AG04450 (cell line): ENCODE data around the gene OR1E2. TPM values are rescaled to one million over a fixed set of nuclear protein-coding genes. Genes with fewer than 3 reads are reported as not detected.
"Not testable (repeated sequence)": the region's sequence is repeated elsewhere in the genome, so short reads cannot be mapped to it uniquely, and the experiment has no call there.

Experiments used
- CTCF ChIA-PET: fragments of 300-600, 350-600 bp; formaldehyde crosslinking; extraction: SDS; loops from one replicate; lab custom pipeline; 2022; ENCODE audit warnings: antibody characterized with exemption, inconsistent platforms; lab: Charles Lee
- POLR2A ChIA-PET: fragments of 350-600 bp; formaldehyde crosslinking; extraction: SDS; loops from one replicate; lab custom pipeline; 2021; ENCODE audit warnings: antibody characterized with exemption, inconsistent platforms; lab: Yijun Ruan, JAX
- DNase-seq: peaks from one replicate; pipeline ENCODE4 v3.0.0-alpha.2; 2011; ENCODE audit warnings: low read depth, low spot score
- H3K27ac ChIP-seq: one replicate; pipeline ENCODE4 v1.5.1; 2012; ENCODE audit warnings: low read depth, low read length, control low read depth
- H3K27me3 ChIP-seq: one replicate; pipeline ENCODE4 v1.6.0; 2012; ENCODE audit warnings: low read length; ENCODE audit not compliant: control insufficient read depth, insufficient read depth
- H3K4me3 ChIP-seq: 2 replicates; pipeline ENCODE4 v1.5.1; 2011; ENCODE audit warnings: mild to moderate bottlenecking, low read depth, low read length, control low read depth
- H3K9me3 ChIP-seq: 2 replicates; pipeline ENCODE4 v1.5.1; 2012; ENCODE audit warnings: low read length; ENCODE audit not compliant: control insufficient read depth, insufficient read depth
- polyA plus RNA-seq: library from polyadenylated mRNA; depleted of rRNA; stranded (reverse); fragments of >200 nt; gene quantifications from 2 replicates; pipeline ENCODE4 v1.2.3, GENCODE V29; 2011
- TF ChIP-seq, protein P1 (sequence below): IDR thresholded peaks from 2 replicates; pipeline ENCODE4 v1.5.1; 2011; ENCODE audit warnings: low read depth, low read length, control low read depth, inconsistent platforms

OR1E2 gene
- polyA plus RNA-seq, 1 experiment: not detected

DNA sequence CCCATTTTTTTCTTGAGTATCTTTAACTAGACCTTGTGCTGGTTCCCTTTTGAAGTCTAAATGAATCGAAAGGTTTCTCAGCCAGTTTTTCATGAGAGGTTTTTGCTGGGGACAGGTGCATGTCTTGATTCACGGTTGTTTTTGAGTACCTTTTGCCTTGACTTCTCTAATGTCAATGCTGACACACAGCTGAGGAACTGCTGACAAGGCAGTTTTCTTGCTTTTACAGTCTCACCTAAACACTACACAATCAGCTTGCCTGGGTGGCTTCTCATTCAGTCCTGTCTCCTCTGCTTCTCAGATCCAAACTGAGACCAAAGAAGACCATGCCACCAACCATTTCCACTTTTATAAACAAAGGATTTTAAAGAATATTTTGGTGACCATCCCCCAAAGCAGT, 15.4 kb downstream of the OR1E2 start:
- ChIA-PET CTCF (no interaction called here), POLR2A (no interaction called here)
- peaks cover 8% of the 10 kb centered on the region for H3K9me3 ChIP-seq
- no peak overlapping the region for H3K4me3 ChIP-seq
- TF ChIP-seq, protein P1, sequence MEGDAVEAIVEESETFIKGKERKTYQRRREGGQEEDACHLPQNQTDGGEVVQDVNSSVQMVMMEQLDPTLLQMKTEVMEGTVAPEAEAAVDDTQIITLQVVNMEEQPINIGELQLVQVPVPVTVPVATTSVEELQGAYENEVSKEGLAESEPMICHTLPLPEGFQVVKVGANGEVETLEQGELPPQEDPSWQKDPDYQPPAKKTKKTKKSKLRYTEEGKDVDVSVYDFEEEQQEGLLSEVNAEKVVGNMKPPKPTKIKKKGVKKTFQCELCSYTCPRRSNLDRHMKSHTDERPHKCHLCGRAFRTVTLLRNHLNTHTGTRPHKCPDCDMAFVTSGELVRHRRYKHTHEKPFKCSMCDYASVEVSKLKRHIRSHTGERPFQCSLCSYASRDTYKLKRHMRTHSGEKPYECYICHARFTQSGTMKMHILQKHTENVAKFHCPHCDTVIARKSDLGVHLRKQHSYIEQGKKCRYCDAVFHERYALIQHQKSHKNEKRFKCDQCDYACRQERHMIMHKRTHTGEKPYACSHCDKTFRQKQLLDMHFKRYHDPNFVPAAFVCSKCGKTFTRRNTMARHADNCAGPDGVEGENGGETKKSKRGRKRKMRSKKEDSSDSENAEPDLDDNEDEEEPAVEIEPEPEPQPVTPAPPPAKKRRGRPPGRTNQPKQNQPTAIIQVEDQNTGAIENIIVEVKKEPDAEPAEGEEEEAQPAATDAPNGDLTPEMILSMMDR: no peak
- no peaks in the 10 kb centered on the region for H3K27me3 ChIP-seq
- DNase-seq: no peak
- no peak overlapping the region for H3K27ac ChIP-seq

DNA sequence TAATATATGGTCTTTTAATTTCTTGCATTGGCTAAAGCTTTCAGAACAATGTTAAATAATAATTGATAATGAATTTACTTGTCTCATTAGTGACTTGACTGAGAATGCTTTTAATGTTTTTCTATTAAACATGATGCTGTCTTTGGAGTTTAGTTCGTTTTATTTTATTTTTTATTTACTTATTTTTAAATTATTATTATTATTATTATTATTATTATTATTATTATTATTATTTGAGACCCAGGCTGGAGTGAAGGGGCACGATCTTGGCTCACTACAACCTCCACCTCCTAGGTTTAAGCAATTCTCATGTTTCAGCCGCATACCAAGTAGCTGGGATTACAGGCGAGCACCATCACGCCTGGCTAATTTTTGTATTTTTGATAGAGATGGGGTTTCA, 18.0 kb downstream of the OR1E2 start:
- H3K4me3 ChIP-seq: no peak overlapping the region
- CTCF ChIA-PET: no interaction called here
- H3K9me3 ChIP-seq: peaks cover 5% of the 10 kb centered on the region
- no peak overlapping the region for H3K27ac ChIP-seq
- POLR2A ChIA-PET: no interaction called here
- TF ChIP-seq, protein P1: no peak
- no peak for DNase-seq
- no peaks in the 10 kb centered on the region for H3K27me3 ChIP-seq

DNA sequence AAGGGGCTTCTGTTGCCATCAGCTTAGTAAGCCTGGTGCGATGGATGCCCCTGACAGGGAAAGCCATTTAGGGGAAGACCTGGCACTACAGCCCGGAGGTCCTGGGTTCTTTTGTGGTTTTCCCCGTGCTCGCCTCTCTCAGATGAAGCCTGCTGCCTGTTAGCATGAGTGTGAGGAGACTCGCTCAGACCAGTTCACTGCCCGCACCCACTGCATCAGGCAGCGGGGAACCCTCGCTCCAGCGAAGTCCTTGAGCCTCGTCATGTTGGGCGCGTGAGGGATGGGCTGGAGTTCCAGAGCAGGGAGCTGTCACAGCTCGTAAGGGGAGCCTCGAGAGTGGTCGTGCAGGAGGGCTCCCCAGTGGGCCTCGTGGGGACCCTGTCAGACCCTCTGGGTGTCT, 21.4 kb downstream of the OR1E2 start:
- H3K27ac ChIP-seq, H3K9me3 ChIP-seq, CTCF ChIA-PET, H3K4me3 ChIP-seq, POLR2A ChIA-PET, DNase-seq, H3K27me3 ChIP-seq: not testable (repeated sequence)

DNA sequence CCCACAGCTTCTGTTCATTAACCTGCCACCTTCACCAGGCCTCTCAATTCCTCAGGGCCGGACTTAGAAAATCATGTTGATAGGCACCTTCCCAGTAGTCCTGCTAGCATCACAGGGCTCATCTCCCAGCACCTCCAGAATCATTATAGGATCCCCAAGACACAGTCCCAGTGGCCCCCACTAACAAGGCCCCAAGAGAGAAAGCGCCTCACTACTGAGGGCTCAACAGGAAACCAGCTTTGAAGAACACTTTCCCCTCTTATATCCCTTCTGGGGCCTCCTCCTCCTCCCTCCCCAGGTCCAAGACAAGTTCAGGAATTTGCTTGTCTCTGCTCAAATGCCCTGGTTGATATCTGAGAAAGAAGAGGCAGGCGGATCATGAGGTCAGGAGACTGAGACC, 22.6 kb downstream of the OR1E2 start, which contains the start of gene OR3A3:
Gene OR3A3, plus strand, starts transcription at position 301 of the 400 bp plus-strand sequence.
- CTCF ChIA-PET: no interaction called here
- Histone ChIP-seq H3K9me3 (peaks cover 9% of the 10 kb centered on the region), H3K27me3 (no peaks in the 10 kb centered on the region), H3K4me3 (no peak within 1 kb of the TSS), H3K27ac (no peak within 1 kb of the TSS)
- no peak for DNase-seq
- POLR2A ChIA-PET: no interaction called here
- TF ChIP-seq, protein P1: no peak

DNA sequence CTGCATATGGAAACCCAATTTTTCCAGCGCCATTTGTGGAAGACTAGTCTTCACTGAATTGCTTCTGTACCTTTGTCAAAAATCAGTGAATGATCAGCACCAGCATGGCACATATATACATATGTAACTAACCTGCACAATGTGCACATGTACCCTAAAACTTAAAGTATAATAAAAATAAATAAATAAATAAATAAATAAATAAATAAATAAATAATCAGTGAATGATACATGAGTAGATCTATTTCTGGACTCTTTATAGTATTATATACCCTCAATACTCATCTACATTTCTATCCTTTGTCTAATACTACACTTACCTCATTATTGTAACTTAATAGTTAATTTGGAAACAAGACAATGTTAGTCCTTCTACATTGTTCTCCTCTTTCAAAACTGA, 29.8 kb downstream of the OR1E2 start:
- POLR2A ChIA-PET: not testable (repeated sequence)

DNA sequence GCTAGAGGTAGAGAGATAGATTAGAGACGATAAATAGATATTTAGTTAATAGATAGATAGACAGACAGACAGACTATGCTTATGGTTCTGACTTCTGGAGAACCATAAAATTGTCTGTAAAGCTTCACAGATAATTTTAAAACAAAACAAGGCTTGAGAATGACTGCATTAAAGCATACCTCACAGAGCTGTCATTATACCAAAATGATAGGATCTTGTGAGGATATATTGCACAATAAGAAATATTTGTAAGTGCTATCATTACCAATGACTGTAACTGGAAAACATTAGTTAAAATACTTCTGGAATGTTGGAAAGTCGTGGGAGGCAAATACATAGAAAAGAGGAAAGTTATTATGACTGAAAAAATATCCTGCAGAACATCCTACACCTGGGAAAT, 31.9 kb downstream of the OR1E2 start:
- ChIA-PET CTCF (no interaction called here), POLR2A (no interaction called here)
- Histone ChIP-seq H3K27ac (no peak overlapping the region), H3K4me3 (no peak overlapping the region), H3K9me3 (no peaks in the 10 kb centered on the region; the same call in 1 of the 2 replicates), H3K27me3 (no peaks in the 10 kb centered on the region)
- no peak for DNase-seq
- TF ChIP-seq, protein P1: no peak

More for the DNA sequence above, 29.8 kb downstream of the OR1E2 start:
- H3K27me3 ChIP-seq, H3K9me3 ChIP-seq, H3K27ac ChIP-seq, CTCF ChIA-PET, DNase-seq, H3K4me3 ChIP-seq: not testable (repeated sequence)
